Measurements from ENCODE around the gene LRRC75A. TPM values are rescaled to one million over a fixed set of nuclear protein-coding genes. Genes with fewer than 3 reads are reported as not detected.

The LRRC75A gene
- total and polyA plus RNA-seq, 4 experiments from 2014 or later, result 0.72 to 5.7 (median 4.0) TPM

- H3K36me3 Mint-ChIP-seq, result no peaks in the 10 kb centered on the region
- CTCF ChIA-PET (ENCODE audit: partially characterized antibody), result interaction anchor here (2.8 kb wide), 1 partner anchor 12 kb away, joined by 17 read pairs; no protein-coding TSS in a partner anchor
- peaks cover 0 to 2% (median 0%) of the 10 kb centered on the region in 4 donors for H3K4me1 Mint-ChIP-seq
- Histone ChIP-seq H3K4me3 (ENCODE audit: low read length in 2 of 2) (no peak overlapping the region), H3K27me3 (ENCODE audit: insufficient read depth, low read length) (no peaks in the 10 kb centered on the region), H3K36me3 (ENCODE audit: insufficient read depth, low read length) (no peaks in the 10 kb centered on the region), H3K9me3 (ENCODE audit: control insufficient read depth in 1 of 2, low read length in 2 of 2) (no peaks in the 10 kb centered on the region), H3K4me1 (ENCODE audit: insufficient read depth, low read length) (no peaks in the 10 kb centered on the region), H3K27ac (ENCODE audit: low read depth, low read length) (no peak overlapping the region)
- H3K4me3 Mint-ChIP-seq, result no peak overlapping the region
- no peak overlapping the region for H3K27ac Mint-ChIP-seq
- no peaks in the 10 kb centered on the region for H3K27me3 Mint-ChIP-seq
- no peaks in the 10 kb centered on the region for H3K9me3 Mint-ChIP-seq
- intact Hi-C loops (cut with micrococcal nuclease), result no loop called here
- POLR2A ChIA-PET (ENCODE audit: partially characterized antibody), result interaction anchor here (1.0 kb wide), 1 partner anchor 10 kb away, joined by 3 read pairs; no protein-coding TSS in a partner anchor
- no peak for DNase-seq
These were observed 27.0 kb downstream of the LRRC75A start for GRCh38 chr17:16465052-16465312.

- ChIA-PET POLR2A (ENCODE audit: partially characterized antibody) (interaction anchor here (1.0 kb wide), 1 partner anchor 10 kb away, joined by 3 read pairs; no protein-coding TSS in a partner anchor), CTCF (ENCODE audit: partially characterized antibody) (interaction anchor here (2.8 kb wide), 1 partner anchor 11 kb away, joined by 17 read pairs; no protein-coding TSS in a partner anchor)
- Histone ChIP-seq H3K4me3 (ENCODE audit: low read length in 2 of 2) (no peak overlapping the region), H3K27me3 (ENCODE audit: insufficient read depth, low read length) (no peaks in the 10 kb centered on the region), H3K9me3 (ENCODE audit: control insufficient read depth in 1 of 2, low read length in 2 of 2) (no peaks in the 10 kb centered on the region), H3K27ac (ENCODE audit: low read depth, low read length) (no peak overlapping the region), H3K36me3 (ENCODE audit: insufficient read depth, low read length) (no peaks in the 10 kb centered on the region), H3K4me1 (ENCODE audit: insufficient read depth, low read length) (no peaks in the 10 kb centered on the region)
- intact Hi-C loops (cut with micrococcal nuclease), result no loop called here
- Mint-ChIP-seq H3K27me3 (no peaks in the 10 kb centered on the region), H3K9me3 (no peaks in the 10 kb centered on the region), H3K4me3 (no peak overlapping the region), H3K27ac (no peak overlapping the region), H3K36me3 (no peaks in the 10 kb centered on the region), H3K4me1 (peaks cover 0 to 2% (median 0%) of the 10 kb centered on the region in 4 donors)
- DNase-seq, result no peak
These were observed 27.5 kb downstream of the LRRC75A start for GRCh38 chr17:16464303-16465051.

- H3K9me3 ChIP-seq (ENCODE audit: control insufficient read depth in 1 of 2, low read length in 2 of 2), result no peaks in the 10 kb centered on the region
- Mint-ChIP-seq H3K27me3 (no peaks in the 10 kb centered on the region), H3K9me3 (no peaks in the 10 kb centered on the region), H3K36me3 (peaks cover 0 to 6% of the 10 kb centered on the region in 2 donors), H3K27ac (peak overlapping the region in 1 of 7 donors; percentile 42), H3K4me1 (peaks cover 0 to 2% (median 0%) of the 10 kb centered on the region in 4 donors), H3K4me3 (no peak overlapping the region)
- no peak overlapping the region for H3K4me3 ChIP-seq (ENCODE audit: low read length in 2 of 2)
- POLR2A ChIA-PET (ENCODE audit: partially characterized antibody), result no interaction called here
- no peak overlapping the region for H3K27ac ChIP-seq (ENCODE audit: low read depth, low read length)
- intact Hi-C loops (cut with micrococcal nuclease), result no loop called here
- H3K36me3 ChIP-seq (ENCODE audit: insufficient read depth, low read length), result no peaks in the 10 kb centered on the region
- DNase-seq, result no peak
- H3K27me3 ChIP-seq (ENCODE audit: insufficient read depth, low read length), result no peaks in the 10 kb centered on the region
- CTCF ChIA-PET (ENCODE audit: partially characterized antibody), result interaction anchor here (2.8 kb wide), 1 partner anchor 11 kb away, joined by 17 read pairs; no protein-coding TSS in a partner anchor
- H3K4me1 ChIP-seq (ENCODE audit: insufficient read depth, low read length), result no peaks in the 10 kb centered on the region
These were observed 28.4 kb downstream of the LRRC75A start for GRCh38 chr17:16463358-16464302.

GRCh38 chr17:16462070-16462864 lies 29.7 kb downstream of the LRRC75A start:
- H3K4me1 Mint-ChIP-seq, result peaks cover 0 to 2% (median 0%) of the 10 kb centered on the region in 4 donors
- Histone ChIP-seq H3K27me3 (ENCODE audit: insufficient read depth, low read length) (no peaks in the 10 kb centered on the region), H3K4me1 (ENCODE audit: insufficient read depth, low read length) (no peaks in the 10 kb centered on the region), H3K27ac (ENCODE audit: low read depth, low read length) (no peak overlapping the region), H3K36me3 (ENCODE audit: insufficient read depth, low read length) (no peaks in the 10 kb centered on the region), H3K4me3 (ENCODE audit: low read length in 2 of 2) (no peak overlapping the region), H3K9me3 (ENCODE audit: control insufficient read depth in 1 of 2, low read length in 2 of 2) (no peaks in the 10 kb centered on the region)
- POLR2A ChIA-PET (ENCODE audit: partially characterized antibody), result no interaction called here
- CTCF ChIA-PET (ENCODE audit: partially characterized antibody), result interaction anchor here (1.2 to 1.8 kb wide), 4 partner anchors 9 to 99 kb away, joined by 3 to 10 read pairs (median 6); no protein-coding TSS in a partner anchor
- H3K27me3 Mint-ChIP-seq, result no peaks in the 10 kb centered on the region
- peak overlapping the region in 1 of 7 donors; percentile 61 for H3K27ac Mint-ChIP-seq
- no peak overlapping the region for H3K4me3 Mint-ChIP-seq
- DNase-seq, result no peak
- peaks cover 0 to 6% of the 10 kb centered on the region in 2 donors for H3K36me3 Mint-ChIP-seq
- intact Hi-C loops (cut with micrococcal nuclease), result no loop called here
- H3K9me3 Mint-ChIP-seq, result no peaks in the 10 kb centered on the region

- H3K4me3 Mint-ChIP-seq, result no peak overlapping the region
- Histone ChIP-seq H3K36me3 (ENCODE audit: insufficient read depth, low read length) (no peaks in the 10 kb centered on the region), H3K27me3 (ENCODE audit: insufficient read depth, low read length) (no peaks in the 10 kb centered on the region), H3K9me3 (ENCODE audit: control insufficient read depth in 1 of 2, low read length in 2 of 2) (no peaks in the 10 kb centered on the region), H3K4me1 (ENCODE audit: insufficient read depth, low read length) (no peaks in the 10 kb centered on the region), H3K27ac (ENCODE audit: low read depth, low read length) (no peak overlapping the region), H3K4me3 (ENCODE audit: low read length in 2 of 2) (no peak overlapping the region)
- no peak overlapping the region for H3K27ac Mint-ChIP-seq
- H3K9me3 Mint-ChIP-seq, result no peaks in the 10 kb centered on the region
- CTCF ChIA-PET (ENCODE audit: partially characterized antibody), result interaction anchor here (1.3 to 1.8 kb wide), 3 partner anchors 8 to 98 kb away, joined by 4 to 10 read pairs (median 8); no protein-coding TSS in a partner anchor
- DNase-seq, result no peak
- no peaks in the 10 kb centered on the region for H3K27me3 Mint-ChIP-seq
- POLR2A ChIA-PET (ENCODE audit: partially characterized antibody), result no interaction called here
- H3K36me3 Mint-ChIP-seq, result peaks cover 0 to 6% of the 10 kb centered on the region in 2 donors
- H3K4me1 Mint-ChIP-seq, result peaks cover 0 to 2% (median under 1%) of the 10 kb centered on the region in 4 donors
- intact Hi-C loops (cut with micrococcal nuclease), result no loop called here
These were observed 30.5 kb downstream of the LRRC75A start for GRCh38 chr17:16461606-16461866.

- Histone ChIP-seq H3K9me3 (ENCODE audit: control insufficient read depth in 1 of 2, low read length in 2 of 2) (no peaks in the 10 kb centered on the region), H3K4me3 (ENCODE audit: low read length in 2 of 2) (no peak overlapping the region), H3K27me3 (ENCODE audit: insufficient read depth, low read length) (no peaks in the 10 kb centered on the region), H3K4me1 (ENCODE audit: insufficient read depth, low read length) (no peaks in the 10 kb centered on the region), H3K27ac (ENCODE audit: low read depth, low read length) (no peak overlapping the region), H3K36me3 (ENCODE audit: insufficient read depth, low read length) (no peaks in the 10 kb centered on the region)
- H3K4me1 Mint-ChIP-seq, result peaks cover 0 to 2% (median under 1%) of the 10 kb centered on the region in 4 donors
- intact Hi-C loops (cut with micrococcal nuclease), result no loop called here
- H3K4me3 Mint-ChIP-seq, result no peak overlapping the region
- no peaks in the 10 kb centered on the region for H3K27me3 Mint-ChIP-seq
- ChIA-PET POLR2A (ENCODE audit: partially characterized antibody) (interaction anchor here (1.1 kb wide), 1 partner anchor 80 kb away, joined by 4 read pairs; the partner anchor contains the start of gene UBB), CTCF (ENCODE audit: partially characterized antibody) (interaction anchor here (1.3 to 1.8 kb wide), 3 partner anchors 8 to 97 kb away, joined by 4 to 10 read pairs (median 8); no protein-coding TSS in a partner anchor)
- peak overlapping the region in 1 of 7 donors; percentile 35 for H3K27ac Mint-ChIP-seq
- no peaks in the 10 kb centered on the region for H3K9me3 Mint-ChIP-seq
- no peak for DNase-seq
- H3K36me3 Mint-ChIP-seq, result peaks cover 0 to 6% of the 10 kb centered on the region in 2 donors
These were observed 31.0 kb downstream of the LRRC75A start for GRCh38 chr17:16460796-16461605.
